ENCODE data around the gene DACT3.

DACT3 gene

GRCh38 chr19:46604781-46605355, 56.1 kb downstream of the DACT3 start:
- TF ChIP-seq, protein P1, sequence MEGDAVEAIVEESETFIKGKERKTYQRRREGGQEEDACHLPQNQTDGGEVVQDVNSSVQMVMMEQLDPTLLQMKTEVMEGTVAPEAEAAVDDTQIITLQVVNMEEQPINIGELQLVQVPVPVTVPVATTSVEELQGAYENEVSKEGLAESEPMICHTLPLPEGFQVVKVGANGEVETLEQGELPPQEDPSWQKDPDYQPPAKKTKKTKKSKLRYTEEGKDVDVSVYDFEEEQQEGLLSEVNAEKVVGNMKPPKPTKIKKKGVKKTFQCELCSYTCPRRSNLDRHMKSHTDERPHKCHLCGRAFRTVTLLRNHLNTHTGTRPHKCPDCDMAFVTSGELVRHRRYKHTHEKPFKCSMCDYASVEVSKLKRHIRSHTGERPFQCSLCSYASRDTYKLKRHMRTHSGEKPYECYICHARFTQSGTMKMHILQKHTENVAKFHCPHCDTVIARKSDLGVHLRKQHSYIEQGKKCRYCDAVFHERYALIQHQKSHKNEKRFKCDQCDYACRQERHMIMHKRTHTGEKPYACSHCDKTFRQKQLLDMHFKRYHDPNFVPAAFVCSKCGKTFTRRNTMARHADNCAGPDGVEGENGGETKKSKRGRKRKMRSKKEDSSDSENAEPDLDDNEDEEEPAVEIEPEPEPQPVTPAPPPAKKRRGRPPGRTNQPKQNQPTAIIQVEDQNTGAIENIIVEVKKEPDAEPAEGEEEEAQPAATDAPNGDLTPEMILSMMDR (IDR thresholded peaks at IDR 0.05; ENCODE audit: low read length, missing control alignments), result no peak
- no peak for DNase-seq (ENCODE audit: low read depth)
- H3K4me3 ChIP-seq (replicated peaks; ENCODE audit: low read depth, low read length), result no peak overlapping the region

- H3K4me3 ChIP-seq (replicated peaks; ENCODE audit: low read depth, low read length), result peak overlapping the region; percentile 87
- TF ChIP-seq, protein P1 (IDR thresholded peaks at IDR 0.05; ENCODE audit: low read length, missing control alignments), result no peak
- DNase-seq (ENCODE audit: low read depth), result no peak
These were observed 57.2 kb downstream of the DACT3 start for GRCh38 chr19:46603752-46604231.

DNA sequence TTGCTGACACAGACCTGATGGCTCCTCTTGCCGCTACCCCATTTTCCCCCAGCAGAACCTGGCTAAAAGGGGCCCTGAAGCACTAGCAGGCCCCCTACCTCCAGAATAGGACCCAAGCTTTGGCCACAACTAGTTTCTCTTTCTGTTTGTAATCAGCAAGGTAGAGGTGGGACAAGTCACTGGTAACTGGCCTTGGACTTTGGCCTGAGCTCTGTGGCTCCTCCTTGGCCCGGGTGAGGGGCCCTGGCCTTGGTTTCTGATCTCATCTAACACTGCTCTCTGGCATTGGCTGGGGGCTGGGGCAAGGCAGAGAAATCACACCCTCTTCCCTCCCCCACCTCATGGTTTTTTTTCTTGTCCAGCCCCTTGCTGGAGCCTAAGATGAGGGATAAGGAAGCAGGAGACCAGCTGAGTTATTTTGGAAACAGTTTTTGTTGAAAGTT, 57.8 kb downstream of the DACT3 start:
- TF ChIP-seq, protein P1 (IDR thresholded peaks at IDR 0.05; ENCODE audit: low read length, missing control alignments), result no peak
- peak overlapping the region; percentile 87 for H3K4me3 ChIP-seq (replicated peaks; ENCODE audit: low read depth, low read length)
- no peak for DNase-seq (ENCODE audit: low read depth)

DNA sequence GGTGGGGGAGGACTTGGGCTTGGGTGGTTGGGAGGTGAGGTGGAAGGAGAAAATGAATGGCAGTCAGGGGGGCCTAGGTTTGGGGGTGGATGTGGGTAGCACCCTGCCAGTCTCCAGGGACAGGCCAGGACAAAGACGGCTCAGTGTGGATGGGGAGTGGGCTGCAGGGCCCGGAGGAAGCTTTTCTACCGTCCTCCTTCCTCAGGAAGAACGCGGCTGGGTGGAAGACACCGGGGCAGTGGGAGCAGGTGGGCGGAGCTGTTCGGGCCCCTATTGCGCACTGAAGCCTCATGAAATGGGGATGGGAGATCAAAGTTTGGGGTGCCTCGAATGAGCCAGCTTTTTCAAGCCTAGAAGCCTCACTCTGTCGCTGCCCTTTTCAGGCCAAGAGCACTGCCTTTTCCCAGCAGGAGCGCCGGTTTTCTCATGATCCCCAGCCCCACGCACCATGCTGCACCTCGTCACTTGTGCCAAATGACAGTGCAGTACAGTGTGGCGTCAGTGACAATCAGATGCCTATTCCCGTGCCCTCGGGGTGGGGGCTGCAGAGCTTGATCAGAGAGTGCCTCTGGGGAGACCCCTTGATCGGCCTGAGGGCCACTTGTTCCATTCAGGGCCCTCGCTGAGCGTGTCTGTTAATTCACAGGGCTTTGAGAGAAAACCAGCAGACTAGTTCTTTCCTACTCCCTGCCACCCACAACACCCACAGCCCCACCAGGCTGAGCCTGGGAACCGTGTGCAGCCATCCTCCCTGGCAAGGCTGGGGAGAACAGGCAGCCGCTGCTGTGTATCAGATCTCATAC, 58.4 kb downstream of the DACT3 start:
- H3K4me3 ChIP-seq (replicated peaks; ENCODE audit: low read depth, low read length), result peak overlapping the region; percentile 87
- DNase-seq (ENCODE audit: low read depth), result no peak
- TF ChIP-seq, protein P1 (IDR thresholded peaks at IDR 0.05; ENCODE audit: low read length, missing control alignments), result no peak

DNA sequence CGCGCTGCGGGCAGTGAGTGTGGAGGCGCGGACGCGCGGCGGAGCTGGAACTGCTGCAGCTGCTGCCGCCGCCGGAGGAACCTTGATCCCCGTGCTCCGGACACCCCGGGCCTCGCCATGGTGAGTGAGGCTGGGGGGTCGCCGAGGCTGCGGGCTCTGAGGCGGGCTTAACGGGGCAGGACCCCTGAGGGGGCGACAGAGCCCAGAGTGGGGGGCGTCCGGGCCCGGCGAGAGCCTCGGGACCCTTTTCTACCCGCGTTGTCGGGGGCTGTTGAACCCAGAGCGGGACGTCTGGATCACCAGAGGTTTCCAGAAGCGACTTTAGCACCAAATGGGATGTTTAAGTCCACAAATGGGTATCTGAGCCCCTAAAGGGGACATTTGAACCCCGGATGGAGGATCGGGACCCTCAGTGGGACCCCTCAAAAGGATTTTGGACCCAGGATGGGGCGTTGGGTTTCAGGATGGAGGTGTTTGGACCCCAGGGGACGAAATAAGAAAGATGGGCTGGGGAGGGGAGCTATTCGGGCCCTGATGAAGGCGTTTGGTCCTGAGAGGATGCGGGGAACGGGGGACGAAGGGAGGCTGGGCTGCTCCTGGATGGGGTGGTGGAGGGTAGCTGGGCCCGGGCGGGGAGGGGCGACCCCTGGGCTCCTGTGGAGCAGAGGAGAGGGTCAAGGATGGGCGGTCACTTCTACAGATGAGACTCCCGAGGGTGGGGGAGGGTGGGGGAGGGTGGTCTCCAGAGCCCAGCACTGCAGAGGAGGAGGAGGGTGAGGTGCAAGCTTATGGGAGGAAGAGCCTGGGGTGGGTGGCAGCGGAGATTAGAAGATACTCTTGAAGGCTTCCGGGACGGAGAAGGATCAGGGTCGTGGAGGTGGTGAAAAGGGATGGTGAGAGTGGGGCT, 59.4 kb downstream of the DACT3 start, which contains the start of gene CALM3:
TSS of gene CALM3 (plus strand) at position 13 of the 907 bp plus-strand sequence. CDS start at position 118, 105 bp downstream.
- DNase-seq (ENCODE audit: low read depth), result no peak
- TF ChIP-seq, protein P1 (IDR thresholded peaks at IDR 0.05; ENCODE audit: low read length, missing control alignments), result no peak
- peak within 1 kb of the TSS; percentile 87 for H3K4me3 ChIP-seq (replicated peaks; ENCODE audit: low read depth, low read length)

Measured in fibroblast of pulmonary artery (primary cell).